ENCODE measurements around the gene SLC18A3.

DNA sequence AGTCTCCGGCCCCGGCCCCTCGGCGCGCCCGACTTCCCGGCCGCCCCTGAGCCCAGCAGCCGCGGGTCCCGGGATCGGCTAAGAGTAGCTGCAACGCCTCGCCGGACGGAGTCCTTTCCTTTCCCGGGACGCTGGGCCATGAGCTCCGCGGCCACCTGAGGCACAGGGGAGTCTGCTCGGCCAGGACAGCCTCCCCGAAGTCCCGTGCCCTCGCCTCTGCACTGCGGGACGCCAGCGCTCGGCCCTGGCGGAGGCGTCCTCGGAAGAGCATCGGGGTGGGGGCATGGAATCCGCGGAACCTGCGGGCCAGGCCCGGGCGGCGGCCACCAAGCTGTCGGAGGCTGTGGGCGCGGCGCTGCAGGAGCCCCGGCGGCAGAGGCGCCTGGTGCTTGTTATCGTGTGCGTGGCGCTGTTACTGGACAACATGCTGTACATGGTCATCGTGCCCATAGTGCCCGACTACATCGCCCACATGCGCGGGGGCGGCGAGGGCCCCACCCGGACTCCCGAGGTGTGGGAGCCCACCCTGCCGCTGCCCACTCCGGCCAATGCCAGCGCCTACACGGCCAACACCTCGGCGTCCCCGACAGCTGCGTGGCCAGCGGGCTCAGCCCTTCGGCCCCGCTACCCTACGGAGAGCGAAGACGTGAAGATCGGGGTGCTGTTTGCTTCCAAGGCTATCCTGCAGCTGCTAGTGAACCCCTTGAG lies 502 bp downstream of the SLC18A3 start:
- TF ChIP-seq, protein P1, sequence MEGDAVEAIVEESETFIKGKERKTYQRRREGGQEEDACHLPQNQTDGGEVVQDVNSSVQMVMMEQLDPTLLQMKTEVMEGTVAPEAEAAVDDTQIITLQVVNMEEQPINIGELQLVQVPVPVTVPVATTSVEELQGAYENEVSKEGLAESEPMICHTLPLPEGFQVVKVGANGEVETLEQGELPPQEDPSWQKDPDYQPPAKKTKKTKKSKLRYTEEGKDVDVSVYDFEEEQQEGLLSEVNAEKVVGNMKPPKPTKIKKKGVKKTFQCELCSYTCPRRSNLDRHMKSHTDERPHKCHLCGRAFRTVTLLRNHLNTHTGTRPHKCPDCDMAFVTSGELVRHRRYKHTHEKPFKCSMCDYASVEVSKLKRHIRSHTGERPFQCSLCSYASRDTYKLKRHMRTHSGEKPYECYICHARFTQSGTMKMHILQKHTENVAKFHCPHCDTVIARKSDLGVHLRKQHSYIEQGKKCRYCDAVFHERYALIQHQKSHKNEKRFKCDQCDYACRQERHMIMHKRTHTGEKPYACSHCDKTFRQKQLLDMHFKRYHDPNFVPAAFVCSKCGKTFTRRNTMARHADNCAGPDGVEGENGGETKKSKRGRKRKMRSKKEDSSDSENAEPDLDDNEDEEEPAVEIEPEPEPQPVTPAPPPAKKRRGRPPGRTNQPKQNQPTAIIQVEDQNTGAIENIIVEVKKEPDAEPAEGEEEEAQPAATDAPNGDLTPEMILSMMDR (conservative IDR thresholded peaks at IDR 0.05; ENCODE audit: low read depth, low read length): no peak
- peak; percentile 81 for TF ChIP-seq EZH2 (IDR thresholded peaks at IDR 0.05; ENCODE audit: low read length, unreplicated experiment)

Data from PC-3 (cell line).